HepG2 (cell line): ENCODE results near the gene CFAP97D1. TPM values are rescaled to one million over a fixed set of nuclear protein-coding genes. Genes with fewer than 3 reads are reported as not detected.
A peak's percentile ranks its signal among the peaks of the same experiment; 100 is the strongest.

Experiments used
- ATAD3A ChIP-seq: sonication (generic); formaldehyde crosslinking; IDR thresholded peaks from 2 replicates; pipeline ENCODE4 v1.4.0; 2020; ENCODE audit warnings: missing genetic modification reagents
- KLF13 ChIP-seq: sonication (generic); formaldehyde crosslinking; IDR thresholded peaks from 2 replicates; pipeline ENCODE4 v1.4.0; 2020; ENCODE audit warnings: mild to moderate bottlenecking, missing genetic modification reagents
- MIXL1 ChIP-seq: IDR thresholded peaks from 2 replicates; pipeline ENCODE4 v1.6.1; 2016
- NFRKB ChIP-seq: fragments of 450-650 bp; IDR thresholded peaks from 2 replicates; pipeline ENCODE4 v1.6.1; 2017
- PAF1 ChIP-seq: IDR thresholded peaks from 2 replicates; pipeline ENCODE4 v1.6.1; 2016; ENCODE audit warnings: missing genetic modification reagents, missing compliant biosample characterization
- RARA ChIP-seq: IDR thresholded peaks from 2 replicates; pipeline ENCODE4 v1.6.1; 2016; ENCODE audit warnings: missing genetic modification reagents, missing compliant biosample characterization
- ZKSCAN5 ChIP-seq: sonication (generic); formaldehyde crosslinking; IDR thresholded peaks from 2 replicates; pipeline ENCODE4 v1.5.1; 2020; ENCODE audit warnings: mild to moderate bottlenecking, missing genetic modification reagents
- ZMYM2 ChIP-seq: sonication (generic); formaldehyde crosslinking; IDR thresholded peaks from 2 replicates; pipeline ENCODE4 v1.8.0; 2022; ENCODE audit warnings: mild to moderate bottlenecking, missing genetic modification reagents
- ZNF160 ChIP-seq: sonication (generic); formaldehyde crosslinking; IDR thresholded peaks from 2 replicates; pipeline ENCODE4 v1.8.0; 2022; ENCODE audit warnings: mild to moderate bottlenecking, inconsistent platforms, missing genetic modification reagents
- ZNF329 ChIP-seq: sonication (generic); formaldehyde crosslinking; IDR thresholded peaks from 2 replicates; pipeline ENCODE4 v1.9.0; 2021; ENCODE audit warnings: low read depth, mild to moderate bottlenecking, missing genetic modification reagents
- ZNF446 ChIP-seq: sonication (generic); formaldehyde crosslinking; IDR thresholded peaks from 2 replicates; pipeline ENCODE4 v1.5.0; 2020; ENCODE audit warnings: mild to moderate bottlenecking, missing genetic modification reagents
- ZNF510 ChIP-seq: sonication (generic); formaldehyde crosslinking; IDR thresholded peaks from 2 replicates; pipeline ENCODE4 v1.4.0; 2020; ENCODE audit warnings: low read depth, mild to moderate bottlenecking, missing genetic modification reagents
- ZNF629 ChIP-seq: sonication (generic); formaldehyde crosslinking; conservative IDR thresholded peaks from 2 replicates; pipeline ENCODE4 v1.5.0; 2020; ENCODE audit warnings: missing genetic modification reagents
- ZNF775 ChIP-seq: sonication (generic); formaldehyde crosslinking; IDR thresholded peaks from 2 replicates; pipeline ENCODE4 v1.4.0; 2020; ENCODE audit warnings: missing genetic modification reagents, mild to moderate bottlenecking, moderate library complexity, borderline replicate concordance
- ZZZ3 ChIP-seq: sonication (generic); formaldehyde crosslinking; IDR thresholded peaks from 2 replicates; pipeline ENCODE4 v1.4.0; 2020; ENCODE audit warnings: missing genetic modification reagents, mild to moderate bottlenecking, borderline replicate concordance
- polyA plus RNA-seq, 8 experiments: library from polyadenylated mRNA; depleted of rRNA in 3 of 8; stranded (reverse) in 7 of 8; unstranded in 1 of 8; fragments of >200 nt; fragmentation: Illumina TruSeq in 4 of 8; extraction: Trizol in 4 of 8; gene quantifications; 2 replicates each; pipeline versions ENCODE4 v1.2.1 to v1.2.3, GENCODE V29; 2011 to 2016; ENCODE audit warnings: low read depth in 4 of 8, missing spikeins in 1 of 8, mixed read lengths in 1 of 8; ENCODE audit not compliant: insufficient read depth in 1 of 8
- total RNA-seq, 5 experiments: library from RNA; depleted of rRNA; stranded (reverse); fragments of >200 nt; fragmentation: Illumina TruSeq; extraction: Trizol; gene quantifications; 2 replicates each; pipeline ENCODE4 v1.2.3, GENCODE V29; 2016; ENCODE audit warnings: low read depth in 1 of 5
- TF ChIP-seq, protein P1 (sequence below): sonication (generic); IDR thresholded peaks from 2 replicates; pipeline ENCODE4 v1.6.1; 2016; ENCODE audit warnings: low read depth, borderline replicate concordance
- TF ChIP-seq, protein P2 (sequence below): IDR thresholded peaks from 2 replicates; pipeline ENCODE4 v1.4.0; 2020; ENCODE audit warnings: mild to moderate bottlenecking, missing genetic modification reagents
- TF ChIP-seq, protein P3 (sequence below): sonication (generic); formaldehyde crosslinking; IDR thresholded peaks from 2 replicates; pipeline ENCODE4 v1.4.0; 2020; ENCODE audit warnings: missing genetic modification reagents
- TF ChIP-seq, protein P4 (sequence below): sonication (generic); formaldehyde crosslinking; IDR thresholded peaks from 2 replicates; pipeline ENCODE4 v1.5.0; 2020; ENCODE audit warnings: mild to moderate bottlenecking, missing genetic modification reagents, borderline replicate concordance

The CFAP97D1 gene
- total and polyA plus RNA-seq, 2 of the 13 experiments (the other 11 are each of a cell fraction or from before 2014, with no cell fraction given) = 0.02 TPM; not detected in 1

DNA sequence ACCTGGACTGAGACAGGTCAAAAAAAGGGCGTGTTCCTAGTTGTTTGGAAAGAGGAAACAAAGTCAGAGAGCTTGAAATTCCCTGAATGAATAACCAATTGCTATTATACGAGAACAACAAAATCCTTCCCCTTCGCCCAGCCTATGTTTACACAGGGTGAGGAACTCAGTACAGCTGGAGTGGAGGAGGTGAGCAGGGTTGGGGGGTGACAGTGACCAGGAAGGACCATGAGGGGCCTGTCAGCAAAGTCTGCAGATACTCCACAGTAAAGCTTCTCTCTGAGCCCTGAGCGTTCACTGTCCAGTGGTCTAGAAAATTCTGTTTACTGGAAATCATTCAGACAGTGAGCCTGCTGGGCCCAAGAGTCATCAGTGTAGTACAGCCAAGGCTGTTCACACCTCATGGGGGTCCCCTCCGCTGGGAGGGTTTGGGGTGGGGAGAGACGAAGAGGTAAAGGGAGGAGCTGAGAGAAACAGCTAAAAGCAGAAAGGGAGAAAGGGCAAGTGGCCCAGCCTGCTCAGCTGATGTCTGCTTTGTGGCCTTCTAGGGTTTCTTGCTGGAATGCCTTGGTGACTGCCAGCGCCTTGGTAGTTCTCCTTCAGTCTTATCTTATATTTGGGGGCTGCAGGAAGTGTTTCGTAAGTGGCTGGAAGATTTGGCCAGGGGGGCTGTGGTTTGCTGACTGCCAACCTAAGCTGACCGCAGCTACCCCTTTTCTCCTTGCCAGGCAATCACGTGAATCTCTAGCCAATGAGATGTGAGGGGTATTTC, 7.2 kb upstream of the CFAP97D1 start (continued):
- TF ChIP-seq, protein P1, sequence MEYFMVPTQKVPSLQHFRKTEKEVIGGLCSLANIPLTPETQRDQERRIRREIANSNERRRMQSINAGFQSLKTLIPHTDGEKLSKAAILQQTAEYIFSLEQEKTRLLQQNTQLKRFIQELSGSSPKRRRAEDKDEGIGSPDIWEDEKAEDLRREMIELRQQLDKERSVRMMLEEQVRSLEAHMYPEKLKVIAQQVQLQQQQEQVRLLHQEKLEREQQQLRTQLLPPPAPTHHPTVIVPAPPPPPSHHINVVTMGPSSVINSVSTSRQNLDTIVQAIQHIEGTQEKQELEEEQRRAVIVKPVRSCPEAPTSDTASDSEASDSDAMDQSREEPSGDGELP = peak; percentile 82
- TF ChIP-seq ZNF775 (0 out of 2 replicates have a peak, but pooled peaks have one; percentile 42), ZNF446 (CRISPR knock-in tag) (no peak), ZZZ3 (CRISPR knock-in tag) (0 out of 2 replicates have a peak, but pooled peaks have one; percentile 29), ZKSCAN5 (CRISPR knock-in tag) (peak; percentile 93), PAF1 (CRISPR knock-in tag) (no peak), ZNF160 (CRISPR knock-in tag) (0 out of 2 replicates have a peak, but pooled peaks have one; percentile 36), KLF13 (no peak), ZNF629 (no peak), MIXL1 (no peak), RARA (CRISPR knock-in tag) (0 out of 2 replicates have a peak, but pooled peaks have one; percentile 15), NFRKB (no peak), ATAD3A (CRISPR knock-in tag) (no peak), ZMYM2 (CRISPR knock-in tag) (no peak), ZNF329 (no peak), ZNF510 (CRISPR knock-in tag) (0 out of 2 replicates have a peak, but pooled peaks have one; percentile 51)
- TF ChIP-seq, protein P2, sequence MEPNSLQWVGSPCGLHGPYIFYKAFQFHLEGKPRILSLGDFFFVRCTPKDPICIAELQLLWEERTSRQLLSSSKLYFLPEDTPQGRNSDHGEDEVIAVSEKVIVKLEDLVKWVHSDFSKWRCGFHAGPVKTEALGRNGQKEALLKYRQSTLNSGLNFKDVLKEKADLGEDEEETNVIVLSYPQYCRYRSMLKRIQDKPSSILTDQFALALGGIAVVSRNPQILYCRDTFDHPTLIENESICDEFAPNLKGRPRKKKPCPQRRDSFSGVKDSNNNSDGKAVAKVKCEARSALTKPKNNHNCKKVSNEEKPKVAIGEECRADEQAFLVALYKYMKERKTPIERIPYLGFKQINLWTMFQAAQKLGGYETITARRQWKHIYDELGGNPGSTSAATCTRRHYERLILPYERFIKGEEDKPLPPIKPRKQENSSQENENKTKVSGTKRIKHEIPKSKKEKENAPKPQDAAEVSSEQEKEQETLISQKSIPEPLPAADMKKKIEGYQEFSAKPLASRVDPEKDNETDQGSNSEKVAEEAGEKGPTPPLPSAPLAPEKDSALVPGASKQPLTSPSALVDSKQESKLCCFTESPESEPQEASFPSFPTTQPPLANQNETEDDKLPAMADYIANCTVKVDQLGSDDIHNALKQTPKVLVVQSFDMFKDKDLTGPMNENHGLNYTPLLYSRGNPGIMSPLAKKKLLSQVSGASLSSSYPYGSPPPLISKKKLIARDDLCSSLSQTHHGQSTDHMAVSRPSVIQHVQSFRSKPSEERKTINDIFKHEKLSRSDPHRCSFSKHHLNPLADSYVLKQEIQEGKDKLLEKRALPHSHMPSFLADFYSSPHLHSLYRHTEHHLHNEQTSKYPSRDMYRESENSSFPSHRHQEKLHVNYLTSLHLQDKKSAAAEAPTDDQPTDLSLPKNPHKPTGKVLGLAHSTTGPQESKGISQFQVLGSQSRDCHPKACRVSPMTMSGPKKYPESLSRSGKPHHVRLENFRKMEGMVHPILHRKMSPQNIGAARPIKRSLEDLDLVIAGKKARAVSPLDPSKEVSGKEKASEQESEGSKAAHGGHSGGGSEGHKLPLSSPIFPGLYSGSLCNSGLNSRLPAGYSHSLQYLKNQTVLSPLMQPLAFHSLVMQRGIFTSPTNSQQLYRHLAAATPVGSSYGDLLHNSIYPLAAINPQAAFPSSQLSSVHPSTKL (CRISPR knock-in tag) = peak; percentile 28; the same call in 1 of the 2 replicates
- TF ChIP-seq, protein P3, sequence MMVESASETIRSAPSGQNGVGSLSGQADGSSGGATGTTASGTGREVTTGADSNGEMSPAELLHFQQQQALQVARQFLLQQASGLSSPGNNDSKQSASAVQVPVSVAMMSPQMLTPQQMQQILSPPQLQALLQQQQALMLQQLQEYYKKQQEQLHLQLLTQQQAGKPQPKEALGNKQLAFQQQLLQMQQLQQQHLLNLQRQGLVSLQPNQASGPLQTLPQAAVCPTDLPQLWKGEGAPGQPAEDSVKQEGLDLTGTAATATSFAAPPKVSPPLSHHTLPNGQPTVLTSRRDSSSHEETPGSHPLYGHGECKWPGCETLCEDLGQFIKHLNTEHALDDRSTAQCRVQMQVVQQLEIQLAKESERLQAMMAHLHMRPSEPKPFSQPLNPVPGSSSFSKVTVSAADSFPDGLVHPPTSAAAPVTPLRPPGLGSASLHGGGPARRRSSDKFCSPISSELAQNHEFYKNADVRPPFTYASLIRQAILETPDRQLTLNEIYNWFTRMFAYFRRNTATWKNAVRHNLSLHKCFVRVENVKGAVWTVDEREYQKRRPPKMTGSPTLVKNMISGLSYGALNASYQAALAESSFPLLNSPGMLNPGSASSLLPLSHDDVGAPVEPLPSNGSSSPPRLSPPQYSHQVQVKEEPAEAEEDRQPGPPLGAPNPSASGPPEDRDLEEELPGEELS (CRISPR knock-in tag) = peak; percentile 62; the same call in 1 of the 2 replicates
- TF ChIP-seq, protein P4, sequence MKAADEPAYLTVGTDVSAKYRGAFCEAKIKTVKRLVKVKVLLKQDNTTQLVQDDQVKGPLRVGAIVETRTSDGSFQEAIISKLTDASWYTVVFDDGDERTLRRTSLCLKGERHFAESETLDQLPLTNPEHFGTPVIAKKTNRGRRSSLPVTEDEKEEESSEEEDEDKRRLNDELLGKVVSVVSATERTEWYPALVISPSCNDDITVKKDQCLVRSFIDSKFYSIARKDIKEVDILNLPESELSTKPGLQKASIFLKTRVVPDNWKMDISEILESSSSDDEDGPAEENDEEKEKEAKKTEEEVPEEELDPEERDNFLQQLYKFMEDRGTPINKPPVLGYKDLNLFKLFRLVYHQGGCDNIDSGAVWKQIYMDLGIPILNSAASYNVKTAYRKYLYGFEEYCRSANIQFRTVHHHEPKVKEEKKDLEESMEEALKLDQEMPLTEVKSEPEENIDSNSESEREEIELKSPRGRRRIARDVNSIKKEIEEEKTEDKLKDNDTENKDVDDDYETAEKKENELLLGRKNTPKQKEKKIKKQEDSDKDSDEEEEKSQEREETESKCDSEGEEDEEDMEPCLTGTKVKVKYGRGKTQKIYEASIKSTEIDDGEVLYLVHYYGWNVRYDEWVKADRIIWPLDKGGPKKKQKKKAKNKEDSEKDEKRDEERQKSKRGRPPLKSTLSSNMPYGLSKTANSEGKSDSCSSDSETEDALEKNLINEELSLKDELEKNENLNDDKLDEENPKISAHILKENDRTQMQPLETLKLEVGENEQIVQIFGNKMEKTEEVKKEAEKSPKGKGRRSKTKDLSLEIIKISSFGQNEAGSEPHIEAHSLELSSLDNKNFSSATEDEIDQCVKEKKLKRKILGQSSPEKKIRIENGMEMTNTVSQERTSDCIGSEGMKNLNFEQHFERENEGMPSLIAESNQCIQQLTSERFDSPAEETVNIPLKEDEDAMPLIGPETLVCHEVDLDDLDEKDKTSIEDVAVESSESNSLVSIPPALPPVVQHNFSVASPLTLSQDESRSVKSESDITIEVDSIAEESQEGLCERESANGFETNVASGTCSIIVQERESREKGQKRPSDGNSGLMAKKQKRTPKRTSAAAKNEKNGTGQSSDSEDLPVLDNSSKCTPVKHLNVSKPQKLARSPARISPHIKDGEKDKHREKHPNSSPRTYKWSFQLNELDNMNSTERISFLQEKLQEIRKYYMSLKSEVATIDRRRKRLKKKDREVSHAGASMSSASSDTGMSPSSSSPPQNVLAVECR (CRISPR knock-in tag) = no peak
